ENCODE measurements around the gene CD164L2.

- TF ChIP-seq CTCF (IDR thresholded peaks at IDR 0.05; ENCODE audit: insufficient read depth, low read length, poor library complexity, severe bottlenecking): peak; percentile 97
- no peak for TF ChIP-seq EZH2phosphoT487 (conservative IDR thresholded peaks at IDR 0.05; ENCODE audit: low read length)
Observed at GRCh38 chr1:27395441-27396195, 12.5 kb upstream of the CD164L2 start.

All from SU-DHL-6 (cell line).